Activated CD8-positive, alpha-beta T cell treated with anti-CD3 and anti-CD28 coated beads for 36 hours (primary cell): ENCODE measurements around the gene ITPKB. TPM values are rescaled to one million over a fixed set of nuclear protein-coding genes. Genes with fewer than 3 reads are reported as not detected.

ENCODE experiments used
- ATAC-seq: fragments of 200-7000 bp; cut with Tn5 transposase; one replicate; pipeline ENCODE4 v1.10.0; 2021; ENCODE audit warnings: mild to moderate bottlenecking, moderate library complexity
- CTCF ChIA-PET: fragments of 350-600 bp; sonication (Branson Sonifier 250); formaldehyde crosslinking; loops from one replicate; lab custom pipeline; 2021; ENCODE audit warnings: antibody characterized with exemption; lab: Charles Lee
- POLR2A ChIA-PET: fragments of 350-600 bp; sonication (Branson Sonifier 250); formaldehyde crosslinking; loops from one replicate; lab custom pipeline; 2021; ENCODE audit warnings: antibody characterized with exemption; lab: Charles Lee
- DNase-seq: peaks from one replicate; pipeline ENCODE4 v3.0.0-alpha.2; 2020
- H3K27ac Mint-ChIP-seq: one replicate; pipeline ENCODE4 v1.8.0; 2021; ENCODE audit warnings: mild to moderate bottlenecking, mixed read lengths
- H3K27me3 Mint-ChIP-seq: one replicate; pipeline ENCODE4 v1.8.0; 2021; ENCODE audit warnings: mixed read lengths
- H3K36me3 Mint-ChIP-seq: one replicate; pipeline ENCODE4 v1.8.0; 2021; ENCODE audit warnings: low read depth, mixed read lengths
- H3K4me1 Mint-ChIP-seq: one replicate; pipeline ENCODE4 v1.8.0; 2021; ENCODE audit warnings: low read depth, mixed read lengths
- H3K4me3 Mint-ChIP-seq: one replicate; pipeline ENCODE4 v1.8.0; 2021; ENCODE audit warnings: mild to moderate bottlenecking, moderate library complexity, mixed read lengths
- H3K9me3 Mint-ChIP-seq: one replicate; pipeline ENCODE4 v1.8.0; 2021; ENCODE audit warnings: mixed read lengths
- CTCF ChIP-seq: fragments of 200-600 bp; IDR thresholded peaks from one replicate; pipeline ENCODE4 v1.8.0; 2022; ENCODE audit warnings: antibody characterized with exemption, mild to moderate bottlenecking
- intact Hi-C: fragments of 100-400 bp; cut with micrococcal nuclease; formaldehyde crosslinking; loops from one replicate; pipeline ENCODE4 v1.10.0; 2022
- total RNA-seq, 2 experiments: library from RNA; stranded (reverse); gene quantifications; one replicate each; pipeline ENCODE4 v1.2.3, GENCODE V29; 2021

The ITPKB gene
- total RNA-seq, 2 experiments from 2014 or later, result 40.8 to 42.6 TPM

DNA sequence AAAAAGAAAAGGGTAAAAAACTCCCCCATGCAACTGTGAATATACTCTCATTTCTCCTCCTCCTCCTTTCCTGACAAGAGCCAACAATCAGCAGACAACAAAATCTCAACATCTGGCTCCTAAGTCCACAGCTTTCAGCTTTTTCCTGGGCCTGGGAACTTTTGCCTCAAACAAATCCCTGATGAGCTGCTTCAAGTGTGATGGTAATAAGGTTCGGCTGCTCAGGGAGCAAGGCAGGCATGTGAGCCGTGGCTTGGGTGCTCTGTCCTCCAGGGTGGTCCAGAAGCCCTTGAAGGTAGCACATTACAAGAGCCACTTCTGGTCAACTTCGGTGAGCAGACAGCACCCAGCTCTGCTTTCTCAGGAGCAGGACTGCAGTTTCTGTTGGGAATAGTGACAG lies 46.3 kb downstream of the ITPKB start:
- ATAC-seq (no peak), DNase-seq (no peak)
- Mint-ChIP-seq H3K27ac (peak overlapping the region; percentile 99), H3K27me3 (no peaks in the 10 kb centered on the region), H3K9me3 (no peaks in the 10 kb centered on the region), H3K4me3 (no peak overlapping the region), H3K36me3 (peaks cover 56% of the 10 kb centered on the region), H3K4me1 (peaks cover 96% of the 10 kb centered on the region)
- ChIA-PET CTCF (interaction anchor here (0.7 to 7.1 kb wide), 16 partner anchors 8 to 136 kb away, joined by 3 to 42 read pairs (median 4); no protein-coding TSS in a partner anchor), POLR2A (interaction anchor here (0.7 to 3.8 kb wide), 7 partner anchors 8 to 141 kb away, joined by 3 to 27 read pairs (median 3); partner anchors contain the start of gene ITPKB)
- intact Hi-C loops, result no loop called here
- TF ChIP-seq CTCF, result no peak

- intact Hi-C loops, result no loop called here
- Mint-ChIP-seq H3K9me3 (no peaks in the 10 kb centered on the region), H3K27ac (peak overlapping the region; percentile 99), H3K4me3 (no peak overlapping the region), H3K27me3 (no peaks in the 10 kb centered on the region), H3K4me1 (peaks cover 96% of the 10 kb centered on the region), H3K36me3 (peaks cover 58% of the 10 kb centered on the region)
- no peak for TF ChIP-seq CTCF
- DNase-seq, result no peak
- ChIA-PET POLR2A (interaction anchor here (0.7 to 3.8 kb wide), 8 partner anchors 9 to 141 kb away, joined by 3 to 27 read pairs (median 3); partner anchors contain the start of gene ITPKB), CTCF (interaction anchor here (0.7 to 7.1 kb wide), 16 partner anchors 9 to 136 kb away, joined by 3 to 42 read pairs (median 4); no protein-coding TSS in a partner anchor)
- no peak for ATAC-seq
Measured at GRCh38 chr1:226692051-226692792, 46.9 kb downstream of the ITPKB start.

DNA sequence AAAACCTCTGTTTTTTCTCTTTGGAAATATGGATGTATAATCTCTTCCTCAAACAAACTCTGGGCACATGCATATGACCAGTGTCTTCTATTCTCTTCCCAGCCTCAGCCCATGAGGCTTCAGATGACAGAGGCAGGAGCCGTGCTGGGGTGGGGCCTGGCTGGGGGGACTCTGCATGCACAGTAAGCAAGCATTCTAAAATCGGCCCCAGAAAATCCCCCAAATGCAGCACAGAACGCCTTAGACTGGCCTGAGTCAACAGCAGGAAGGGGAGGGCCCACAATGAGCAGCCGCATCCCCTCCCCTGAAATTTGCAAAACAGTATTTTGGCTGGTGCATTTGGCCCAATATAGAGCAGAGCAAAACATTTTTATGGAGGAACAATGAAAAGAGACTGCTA lies 47.8 kb downstream of the ITPKB start:
- intact Hi-C loops, result no loop called here
- Mint-ChIP-seq H3K27ac (peak overlapping the region; percentile 99), H3K4me3 (peak overlapping the region; percentile 54), H3K27me3 (no peaks in the 10 kb centered on the region), H3K36me3 (peaks cover 55% of the 10 kb centered on the region), H3K9me3 (no peaks in the 10 kb centered on the region), H3K4me1 (peaks cover 96% of the 10 kb centered on the region)
- DNase-seq, result peak; percentile 89
- no peak for TF ChIP-seq CTCF
- POLR2A ChIA-PET, result interaction anchor here (1.1 to 3.8 kb wide), 3 partner anchors 11 to 48 kb away, joined by 3 to 27 read pairs (median 6); partner anchors contain the start of gene ITPKB
- CTCF ChIA-PET, result no interaction called here
- ATAC-seq, result peak; percentile 72

DNA sequence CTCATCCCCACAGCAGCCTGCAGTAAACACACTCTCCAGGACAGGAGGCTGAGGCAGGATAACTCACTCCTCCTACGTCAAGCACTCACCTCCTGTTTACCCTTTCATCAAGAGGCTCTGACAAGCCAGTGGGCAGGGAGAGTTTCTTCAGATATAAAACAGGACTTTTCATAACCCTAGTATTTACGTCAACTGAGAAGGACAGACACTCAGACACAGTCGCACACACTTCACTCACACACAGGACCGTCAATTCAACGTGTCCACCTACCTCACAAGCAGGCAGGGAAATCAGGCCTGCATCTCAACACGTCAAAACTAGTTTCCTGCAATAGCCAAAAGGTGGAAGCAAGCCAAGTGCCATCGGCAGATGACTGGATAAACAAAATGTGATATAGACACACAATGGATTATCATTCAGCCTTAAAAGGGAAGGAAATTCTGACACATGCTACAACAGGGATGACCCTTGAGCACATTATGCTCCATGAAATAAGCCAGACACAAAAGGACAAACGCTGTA lies 48.6 kb downstream of the ITPKB start:
- peaks cover 55% of the 10 kb centered on the region for H3K36me3 Mint-ChIP-seq
- POLR2A ChIA-PET, result interaction anchor here (1.7 kb wide), 1 partner anchor 23 kb away, joined by 4 read pairs; no protein-coding TSS in a partner anchor
- CTCF ChIA-PET, result interaction anchor here (4.9 kb wide), 1 partner anchor 38 kb away, joined by 50 read pairs; no protein-coding TSS in a partner anchor
- H3K27me3 Mint-ChIP-seq, result no peaks in the 10 kb centered on the region
- peaks cover 97% of the 10 kb centered on the region for H3K4me1 Mint-ChIP-seq
- H3K27ac Mint-ChIP-seq, result peak overlapping the region; percentile 99
- ATAC-seq, result peak; percentile 64
- no peak for TF ChIP-seq CTCF
- no peaks in the 10 kb centered on the region for H3K9me3 Mint-ChIP-seq
- peak overlapping the region; percentile 54 for H3K4me3 Mint-ChIP-seq
- peak; percentile 83 for DNase-seq
- intact Hi-C loops, result no loop called here
